Activated gamma-delta T cell treated with Interleukin-2 at 50 U/mL for 16 hours (primary cell): ENCODE measurements around the gene DPPA3.
"Not testable (repeated sequence)": the region's sequence is repeated elsewhere in the genome, so short reads cannot be mapped to it uniquely, and the experiment has no call there.

Source experiments
- DNase-seq: peaks from one replicate; pipeline ENCODE4 v3.0.0-alpha.2; 2020

DPPA3 gene

DNA sequence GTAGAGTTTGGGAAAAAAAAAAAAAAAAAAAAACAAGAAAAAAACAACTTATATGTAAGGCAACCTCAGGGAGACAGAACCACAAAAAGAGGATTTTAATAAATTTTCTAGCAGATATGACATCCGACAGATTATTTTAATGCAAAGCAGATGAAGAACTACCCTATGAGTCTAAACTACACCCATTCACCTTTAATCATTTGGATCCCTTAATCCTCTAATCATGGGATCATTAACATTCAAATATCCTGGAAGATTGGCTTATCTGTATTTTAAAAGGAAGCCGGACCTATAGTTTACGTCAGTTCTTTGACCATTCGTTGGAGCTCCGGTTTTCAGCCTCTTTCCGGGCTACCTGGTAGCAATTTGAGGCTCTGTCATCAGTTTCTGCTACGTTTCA, at the start of gene DPPA3:
TSS of gene DPPA3 (plus strand) at position 301 of the 400 bp plus-strand sequence. CDS start 138 bp downstream, outside the sequence.
- no peak for DNase-seq

DNA sequence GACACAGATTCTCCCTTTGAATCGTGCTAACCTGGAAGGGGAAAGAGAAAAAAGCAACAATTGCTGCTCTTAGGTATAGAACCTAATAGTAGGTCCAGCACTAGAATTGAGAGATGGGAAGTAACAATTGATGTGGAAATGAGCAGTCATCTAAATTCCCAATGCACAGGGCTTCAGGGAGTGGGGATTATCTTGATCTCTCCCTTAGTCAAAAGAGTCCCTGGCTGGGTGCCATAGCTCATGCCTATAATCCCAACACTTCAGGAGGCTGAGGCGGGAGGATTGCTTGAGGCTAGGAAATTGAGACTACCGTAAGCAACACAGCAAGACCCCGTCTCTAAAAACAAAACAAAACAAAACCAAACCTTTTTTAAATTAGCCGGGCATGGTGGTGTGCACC, 49.5 kb upstream of the DPPA3 start:
- no peak for DNase-seq

DNA sequence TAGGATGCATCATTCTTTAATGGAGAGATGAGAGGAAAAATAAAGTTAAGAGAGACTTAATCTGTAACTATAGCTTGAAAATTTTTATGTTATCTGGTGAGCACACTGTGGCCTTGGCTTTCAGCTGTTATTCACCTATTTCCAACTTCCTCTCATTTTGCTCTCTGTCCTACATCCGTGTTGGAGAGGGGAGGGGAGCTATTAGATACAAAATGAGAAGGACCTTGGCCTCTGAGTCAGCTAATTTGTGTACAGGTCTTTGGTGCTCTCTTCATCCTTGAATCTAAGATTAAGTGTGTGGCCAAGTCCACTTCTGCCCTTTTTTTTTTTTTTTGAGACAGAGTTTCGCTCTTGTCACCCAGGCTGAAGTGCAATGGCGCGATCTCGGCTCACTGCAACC, 44.6 kb upstream of the DPPA3 start:
- DNase-seq = no peak

DNA sequence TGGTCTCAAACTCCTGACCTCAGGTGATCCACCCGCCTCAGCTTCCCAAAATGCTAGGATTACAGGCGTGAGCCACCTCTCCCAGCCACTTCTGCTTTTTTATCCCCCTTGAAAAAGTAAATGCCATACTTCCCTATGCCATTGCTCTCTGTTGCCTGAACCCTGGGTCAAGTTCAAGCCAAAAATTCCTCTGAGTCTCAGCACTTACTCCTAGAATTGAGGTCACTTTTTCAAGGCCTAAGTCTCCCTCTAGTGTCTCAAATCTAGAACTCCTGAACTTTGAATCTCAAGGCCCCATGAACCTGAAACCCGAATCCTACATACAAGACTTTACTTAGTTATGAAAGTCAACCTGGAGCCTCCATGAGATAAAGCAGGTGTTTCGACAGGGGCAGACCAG, 44.1 kb upstream of the DPPA3 start:
- DNase-seq = no peak

DNA sequence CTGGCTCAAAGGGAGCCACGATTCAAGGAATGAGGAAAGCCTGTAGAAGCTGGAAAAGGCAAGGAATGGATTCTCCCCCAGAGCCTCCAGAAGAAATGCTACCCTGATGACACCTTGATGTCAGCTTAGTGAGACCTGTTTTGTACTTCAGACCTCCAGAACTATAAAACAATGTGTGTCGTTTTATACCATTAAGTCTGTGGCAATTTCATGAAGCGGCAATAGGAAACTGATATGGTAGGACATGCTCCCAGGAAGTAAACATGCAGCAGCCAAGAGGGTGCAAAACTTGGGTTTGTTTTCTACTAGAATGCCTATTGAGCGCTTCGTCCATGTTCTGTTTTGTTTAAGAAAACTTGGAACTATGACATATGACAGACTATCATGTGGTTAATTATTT, 43.1 kb upstream of the DPPA3 start:
- DNase-seq = no peak

DNA sequence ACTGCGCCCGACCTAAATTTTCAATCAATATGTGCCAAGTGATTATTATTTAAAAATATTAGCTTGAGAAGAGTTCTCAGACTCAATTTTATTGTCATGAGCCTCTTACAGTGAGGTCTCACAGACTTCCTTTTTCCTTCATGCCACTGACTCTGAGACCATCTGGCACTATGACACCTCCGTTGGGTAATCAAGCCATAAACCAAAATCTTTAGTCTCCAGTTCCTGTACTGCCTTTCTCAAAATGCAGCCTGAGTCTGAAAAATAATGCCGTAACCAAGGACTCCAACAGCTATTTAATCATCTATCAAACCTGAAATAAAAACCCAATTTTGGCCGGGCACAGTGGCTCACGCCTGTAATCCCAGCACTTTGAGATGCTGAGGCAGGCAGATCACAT, 35.8 kb upstream of the DPPA3 start:
- not testable (repeated sequence) for DNase-seq

DNA sequence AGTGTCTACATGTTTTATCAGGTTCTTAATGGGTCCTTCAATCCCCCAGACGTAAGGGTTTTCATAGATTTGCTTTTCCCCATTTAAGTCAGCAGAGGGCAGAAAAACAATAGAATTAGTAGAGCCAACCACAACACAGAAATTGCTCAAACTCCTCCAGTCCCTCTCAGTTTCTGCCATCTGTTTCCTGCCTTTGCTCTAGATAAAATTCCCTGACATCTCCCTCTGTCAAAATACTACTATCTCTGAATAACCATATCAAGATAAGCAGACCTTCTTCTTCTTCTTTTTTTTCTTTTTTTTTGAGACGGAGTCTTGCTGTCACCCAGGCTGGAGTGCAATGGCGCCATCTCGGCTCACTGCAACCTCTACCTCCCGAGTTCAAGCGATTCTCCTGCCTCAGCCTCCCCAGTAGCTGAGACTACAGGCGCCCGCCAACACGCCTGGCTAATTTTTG, 33.8 kb upstream of the DPPA3 start:
- not testable (repeated sequence) for DNase-seq

DNA sequence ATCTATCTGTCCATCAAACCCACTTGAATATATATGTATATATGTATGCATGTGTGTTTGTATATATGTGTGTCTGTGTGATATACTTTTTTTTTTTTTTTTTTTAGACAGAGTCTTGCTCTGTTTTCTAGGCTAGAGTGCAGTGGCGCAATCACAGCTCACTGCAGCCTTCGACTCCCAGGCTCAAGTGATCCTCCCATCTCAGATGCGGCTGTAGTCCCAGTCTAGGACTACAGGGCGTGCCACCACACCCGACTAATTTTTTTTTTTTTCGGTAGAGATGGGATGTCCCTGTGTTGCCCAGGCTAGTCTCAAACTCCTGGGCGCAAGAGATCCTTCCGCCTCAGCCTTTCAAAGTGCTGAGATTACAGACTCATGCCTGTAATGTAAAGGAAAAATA, 32.5 kb upstream of the DPPA3 start:
- no peak for DNase-seq

DNA sequence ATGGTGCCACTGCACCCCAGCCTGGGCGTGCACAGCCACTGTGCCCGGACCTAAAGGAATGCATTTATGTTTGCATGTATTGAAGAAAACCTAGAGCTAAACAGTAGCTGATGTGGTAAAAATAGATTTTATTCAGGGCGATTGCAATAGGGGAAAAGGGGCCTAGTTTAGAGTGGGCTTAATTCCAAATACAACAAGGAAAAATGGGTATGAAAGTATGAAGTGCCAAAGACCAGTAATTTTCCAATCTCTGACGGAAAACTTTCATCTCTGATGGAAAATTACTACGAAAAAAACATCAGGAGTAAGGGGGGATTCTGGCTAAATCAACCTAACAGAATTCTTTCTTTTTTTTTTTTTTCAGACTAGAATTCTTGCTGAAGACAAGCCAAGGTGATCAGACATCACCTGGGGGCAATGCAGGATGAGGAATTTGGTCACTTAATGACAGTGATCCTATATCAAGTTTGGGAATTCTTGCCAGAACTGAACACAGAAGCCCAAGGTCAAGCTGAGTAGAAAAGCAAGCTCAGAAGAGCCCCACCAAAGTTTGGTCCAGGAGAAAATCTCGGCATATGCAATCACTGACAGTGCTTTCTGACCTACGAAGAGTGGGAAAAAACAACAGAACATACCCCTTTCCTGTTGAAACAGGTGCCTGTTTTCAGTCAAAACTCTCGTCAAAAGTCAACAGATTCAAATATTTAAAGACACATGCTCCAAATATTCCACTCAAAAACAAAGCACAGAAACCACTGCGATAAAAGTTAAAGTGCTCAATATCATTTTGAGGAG, 31.8 kb upstream of the DPPA3 start:
- DNase-seq = no peak

DNA sequence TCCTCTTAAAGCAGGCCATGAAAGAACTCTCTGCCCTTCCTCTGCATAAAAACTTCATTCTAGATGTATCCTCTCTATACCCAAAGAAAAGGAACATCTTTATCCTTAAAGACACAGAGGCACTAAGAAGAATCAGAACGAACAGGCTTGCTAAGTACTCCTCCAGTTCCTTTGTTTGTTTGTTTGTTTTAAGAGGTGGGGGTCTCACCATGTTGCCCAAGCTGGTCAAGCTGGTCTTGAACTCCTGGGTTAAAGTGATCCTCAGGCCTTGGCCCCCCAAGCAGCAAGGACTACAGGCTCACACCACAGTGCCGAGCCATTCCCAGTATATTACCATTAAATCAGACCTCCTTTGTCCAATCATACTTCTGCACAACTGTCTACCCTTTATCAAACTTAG, 29.7 kb upstream of the DPPA3 start:
- no peak for DNase-seq

DNA sequence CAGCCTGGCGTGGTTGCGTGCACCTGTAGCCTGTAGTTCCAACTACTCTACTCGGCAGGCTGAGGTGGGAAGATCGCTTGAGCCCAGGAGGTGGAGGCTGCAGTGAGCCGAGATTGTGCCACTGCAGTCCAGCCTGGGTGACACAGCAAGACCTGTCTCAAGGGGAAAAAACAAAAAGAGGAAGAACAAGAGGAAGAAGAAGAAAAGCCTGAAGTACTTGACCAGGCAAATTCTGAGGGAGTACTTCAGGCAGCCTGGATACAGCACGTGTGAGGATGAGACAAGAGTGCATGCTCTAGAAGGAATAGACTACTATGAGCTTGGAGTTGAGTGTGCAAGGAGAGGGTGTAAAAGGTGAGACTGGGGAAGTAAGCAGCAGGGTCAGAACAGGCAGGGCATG, 17.4 kb upstream of the DPPA3 start:
- DNase-seq = no peak

DNA sequence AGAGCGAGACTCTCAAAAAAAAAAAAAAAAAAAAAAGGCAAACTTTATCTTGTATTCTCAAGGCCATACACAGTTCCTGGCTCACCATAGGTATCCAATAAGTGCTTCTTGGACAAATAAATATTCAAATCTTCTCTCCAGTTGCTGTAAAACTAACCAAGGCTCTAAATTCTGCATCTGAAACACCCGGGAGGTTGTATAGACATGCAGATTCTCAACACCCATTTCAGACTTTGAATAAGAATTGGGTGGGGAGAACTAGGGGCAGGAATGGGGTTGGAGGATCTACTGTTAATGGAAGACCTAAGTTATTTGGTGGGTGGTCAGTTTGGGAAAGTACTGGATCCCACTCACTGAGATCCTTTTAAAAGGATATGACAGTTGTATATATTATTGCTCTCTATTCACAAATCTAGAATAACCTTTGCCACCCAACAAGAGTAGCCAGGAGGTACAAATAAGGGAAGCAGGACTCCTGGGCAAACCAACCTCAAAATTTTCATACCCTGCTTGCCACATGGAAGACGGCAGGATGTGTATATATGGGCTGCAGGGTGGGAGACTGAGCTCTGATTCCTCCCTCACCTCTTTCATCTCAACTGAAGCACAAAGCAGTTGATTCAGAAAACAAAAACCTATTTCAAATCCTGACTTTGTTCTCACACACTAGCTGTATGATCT, 16.5 kb upstream of the DPPA3 start:
- no peak for DNase-seq

DNA sequence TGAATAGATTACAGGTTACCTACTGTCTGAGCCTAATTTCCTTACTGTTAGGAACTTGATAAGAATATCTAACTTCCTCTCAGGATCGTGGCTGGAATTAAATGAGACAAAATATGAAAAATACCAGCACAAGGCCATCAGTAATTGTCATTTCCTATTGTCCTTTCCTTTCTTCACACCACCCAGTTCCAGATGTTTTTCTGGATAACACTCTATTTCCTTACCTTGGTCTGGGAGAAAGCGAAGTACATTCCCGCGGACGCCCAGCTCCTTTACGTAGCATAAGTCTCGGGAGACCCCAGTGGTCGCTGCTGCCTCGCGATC, 16.0 kb upstream of the DPPA3 start:
- no peak for DNase-seq

DNA sequence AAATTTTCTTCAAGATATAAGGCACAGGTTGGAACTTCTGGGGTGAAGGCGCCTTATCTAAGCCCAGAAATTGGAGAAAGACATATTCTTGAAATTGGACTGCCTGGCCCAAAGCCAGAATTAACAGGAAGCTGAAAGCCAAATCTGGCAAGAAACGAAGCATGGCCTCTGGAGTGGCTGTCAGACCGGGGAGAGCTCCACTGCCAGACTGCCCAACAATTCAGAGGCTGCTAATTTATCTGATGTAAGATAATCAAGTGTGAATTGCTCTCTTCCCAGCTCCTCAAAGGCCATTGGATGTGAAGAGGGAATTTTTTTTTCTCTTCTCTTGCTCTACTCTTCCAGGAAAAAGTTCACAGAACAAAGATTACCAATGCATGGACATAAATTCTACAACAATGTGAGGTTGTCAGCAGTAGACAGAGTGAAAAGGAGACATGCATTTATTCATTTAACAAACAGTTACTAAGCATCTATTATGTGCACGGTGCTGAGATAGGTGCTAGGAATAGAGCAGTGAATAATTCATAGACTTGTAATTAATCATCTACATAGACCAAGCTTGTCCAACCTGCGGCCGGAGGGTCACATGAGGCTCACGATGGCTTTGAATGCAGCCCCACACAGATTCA, 15.6 kb upstream of the DPPA3 start, which contains the start of gene GDF3:
TSS of gene GDF3 (minus strand) at position 210 of the 632 bp plus-strand sequence. CDS start at position 163, 47 bp downstream.
- DNase-seq = no peak

DNA sequence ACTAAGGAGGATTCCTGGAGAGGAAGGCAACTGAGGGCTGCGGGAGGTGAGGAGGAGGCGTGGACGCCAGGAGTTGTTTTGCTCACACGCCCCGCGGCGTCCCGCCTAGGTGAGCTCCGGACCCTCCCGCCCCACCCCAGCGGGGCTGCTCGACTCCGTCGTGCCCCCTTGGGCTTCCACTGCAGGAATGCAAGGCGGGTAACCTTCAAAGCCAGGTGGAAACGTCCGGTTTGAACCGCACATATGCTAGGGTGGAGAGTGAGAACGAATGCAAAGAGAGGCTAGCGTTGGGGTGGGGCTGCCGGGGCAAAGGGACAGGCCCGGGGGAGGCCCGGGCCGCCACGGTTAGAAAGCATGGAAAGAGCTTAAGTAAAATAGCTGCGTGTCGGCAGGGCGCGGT, 5.4 kb upstream of the DPPA3 start:
- no peak for DNase-seq

DNA sequence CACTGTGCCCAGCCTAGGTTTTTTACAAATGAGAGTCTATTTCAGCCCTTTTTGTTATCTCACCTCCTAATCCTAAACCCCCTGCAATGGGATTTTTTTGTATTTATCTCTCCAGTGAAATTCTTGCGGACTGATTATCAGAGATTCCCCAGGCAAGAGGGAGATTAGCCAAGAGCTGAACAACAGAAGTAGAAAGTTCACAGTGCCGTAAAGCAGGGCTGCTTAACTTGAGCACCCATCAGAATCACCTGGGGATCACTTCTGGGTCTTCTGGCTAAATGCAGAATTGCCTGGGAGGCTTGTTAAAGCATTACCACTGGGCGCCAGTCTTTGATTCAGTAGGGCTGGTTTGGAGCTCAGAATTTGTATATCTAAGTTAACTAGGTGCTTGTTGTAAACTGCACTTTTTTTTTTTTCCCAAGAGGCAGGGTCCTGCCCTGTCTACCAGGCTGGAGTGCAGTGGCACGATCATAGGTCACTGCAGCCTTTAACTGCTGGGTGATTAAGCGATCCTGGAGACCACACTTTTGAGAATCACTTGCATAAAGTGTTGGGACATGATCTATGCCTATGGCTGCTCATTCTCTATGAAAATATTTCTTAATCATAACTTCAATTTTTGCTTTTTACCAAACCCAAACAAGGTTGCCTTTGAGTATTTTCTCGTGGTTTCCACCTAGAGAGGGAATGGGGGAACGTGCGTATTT, 1.1 kb upstream of the DPPA3 start:
- no peak for DNase-seq

DNA sequence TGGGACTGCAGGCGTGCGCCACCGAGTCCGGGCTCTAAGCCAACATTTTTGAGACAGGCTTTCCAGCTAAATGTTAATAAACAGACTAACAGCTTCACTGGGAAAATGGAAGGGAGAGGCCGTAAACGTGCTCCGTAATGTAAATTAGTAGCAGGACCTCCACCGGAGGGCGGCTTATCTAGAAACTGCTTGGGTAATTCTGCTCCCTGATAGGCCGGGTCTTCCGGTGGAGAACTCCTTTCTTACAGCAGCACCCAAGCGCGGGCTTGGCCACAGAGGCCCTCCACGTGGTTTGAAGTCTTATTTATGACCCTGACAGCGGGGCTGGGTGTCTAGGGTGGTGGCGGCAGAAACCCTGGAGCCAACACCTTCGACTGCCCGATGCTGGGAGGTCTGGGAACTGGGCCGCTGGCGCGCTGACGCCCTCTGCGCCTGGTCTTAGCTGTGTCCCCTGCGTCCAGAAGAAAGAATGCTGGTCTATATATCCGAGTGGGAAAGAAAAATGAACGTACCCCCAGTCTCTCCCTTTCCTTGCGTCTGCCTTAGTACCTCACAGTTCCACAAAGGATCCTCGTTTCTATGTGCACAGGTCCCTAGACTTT, 1.7 kb downstream of the DPPA3 start:
- DNase-seq = no peak

DNA sequence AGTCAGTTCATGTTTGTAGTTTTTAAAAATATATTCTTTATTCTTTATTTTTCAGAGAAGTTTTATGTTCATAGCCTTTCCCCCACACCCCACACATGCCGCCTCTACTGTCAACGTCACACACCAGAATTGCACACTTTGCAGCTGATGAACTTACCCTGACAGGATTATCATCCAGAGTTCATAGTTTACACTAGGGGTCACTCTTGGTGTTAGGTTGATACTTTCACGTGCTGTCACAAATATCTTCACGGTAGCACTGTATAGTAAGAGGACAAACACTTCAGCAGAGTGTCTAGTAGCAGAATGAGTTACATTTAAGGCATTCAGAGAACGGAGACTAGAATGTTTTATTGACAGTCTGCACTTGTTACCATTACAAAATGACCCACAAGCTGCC, 5.1 kb downstream of the DPPA3 start:
- DNase-seq = no peak

DNA sequence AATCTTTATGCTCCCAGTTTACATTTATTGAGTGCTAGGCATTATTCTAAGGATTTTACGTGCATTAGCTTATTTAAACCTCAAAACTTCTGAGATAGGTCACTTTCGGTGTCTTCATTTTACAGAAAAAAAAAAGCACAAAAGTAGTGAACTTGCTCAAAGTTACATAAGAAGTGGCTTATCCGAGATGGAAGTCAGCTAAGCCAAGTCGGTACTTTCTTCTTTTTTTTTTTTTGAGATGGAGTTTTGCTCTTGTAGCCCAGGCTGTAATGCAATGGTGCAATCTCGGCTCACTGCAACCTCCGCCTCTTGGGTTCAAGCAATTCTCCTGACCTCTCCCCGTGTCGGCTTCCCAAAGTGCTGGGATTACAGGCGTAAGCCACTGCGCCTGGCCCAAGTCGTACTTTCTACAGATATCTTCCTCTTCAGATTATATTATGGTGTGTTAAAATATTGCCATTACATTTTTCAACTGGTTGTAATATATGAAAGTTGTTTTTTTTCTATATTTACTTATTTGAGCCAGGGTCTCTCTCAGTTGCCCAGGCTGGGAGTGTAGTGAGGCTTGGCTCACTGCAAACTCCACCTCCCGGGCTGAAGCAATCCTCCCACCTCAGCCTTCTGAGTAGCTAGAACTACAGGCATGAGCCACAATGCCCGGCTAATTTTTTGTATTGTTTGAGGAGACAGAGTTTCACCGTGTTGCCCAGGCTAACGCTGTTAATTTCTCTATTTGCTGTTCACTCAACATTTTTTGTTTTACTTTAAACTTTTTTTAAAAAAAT, 8.9 kb downstream of the DPPA3 start:
- no peak for DNase-seq

DNA sequence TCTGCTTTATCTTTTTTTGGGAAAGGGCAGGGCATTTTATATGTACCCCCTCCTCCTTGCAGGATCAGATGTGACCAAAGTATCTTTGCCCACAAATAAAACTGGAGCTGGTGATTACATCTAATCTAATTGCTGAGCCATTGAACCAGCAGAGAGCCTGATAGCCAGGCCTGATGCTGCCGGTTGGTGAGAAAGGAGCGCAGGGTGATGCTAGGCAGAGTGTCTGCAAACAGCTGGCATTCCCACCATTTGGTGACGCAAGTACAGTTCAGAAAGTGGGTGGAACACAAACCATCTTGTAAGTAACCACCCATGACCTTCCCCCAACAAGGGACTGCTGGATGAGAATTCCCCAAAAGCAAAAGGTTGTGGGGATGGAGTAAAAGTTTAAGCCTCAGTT, 12.7 kb downstream of the DPPA3 start:
- no peak for DNase-seq

DNA sequence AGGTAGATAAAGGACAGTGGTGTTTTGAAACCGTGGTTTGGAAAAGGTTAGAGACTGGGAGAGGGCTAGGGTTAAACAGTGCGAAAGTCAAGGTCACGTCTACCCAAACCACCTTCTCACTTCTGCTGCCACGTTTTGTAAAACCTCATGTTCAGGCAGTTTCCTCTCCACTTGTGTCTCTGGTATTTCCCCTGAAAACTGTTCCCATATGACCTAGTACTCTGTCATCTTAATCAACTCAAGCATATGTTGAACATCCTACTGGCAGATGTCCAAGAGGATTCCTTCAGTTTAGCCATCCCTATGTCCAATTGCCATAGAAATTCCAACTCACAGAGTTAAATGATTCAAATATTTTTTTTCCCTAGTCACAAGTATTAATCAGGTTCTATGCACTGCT, 18.5 kb downstream of the DPPA3 start:
- DNase-seq = no peak

DNA sequence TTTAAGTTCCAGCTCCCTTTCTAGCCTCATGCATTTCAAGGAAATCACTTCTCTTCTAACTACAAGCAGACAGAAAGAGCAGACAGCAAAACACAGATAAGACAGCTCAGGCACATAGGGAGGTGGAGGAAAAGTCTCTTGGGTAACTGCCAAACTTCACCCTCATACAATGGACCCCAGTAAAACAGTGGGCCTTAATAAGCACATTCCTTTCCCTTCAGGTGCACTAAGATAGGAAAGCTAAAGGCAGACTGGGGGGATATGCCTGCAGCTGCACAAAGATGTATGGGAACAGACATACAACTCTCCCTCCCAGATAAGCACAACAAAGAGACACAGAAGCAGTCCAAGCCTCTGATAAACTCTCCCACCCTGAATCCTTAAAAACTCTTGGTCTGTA, 19.8 kb downstream of the DPPA3 start:
- DNase-seq = not testable (repeated sequence)
